Vagina (tissue), 2 donors: ENCODE data around the gene ACVR1. TPM values are rescaled to one million over a fixed set of nuclear protein-coding genes. Genes with fewer than 3 reads are reported as not detected.

ENCODE experiments used
- DNase-seq, 2 donors: peaks; one replicate each; pipeline ENCODE4 v3.0.0-alpha.2; 2017; ENCODE audit errors: extremely low spot score in 2 of 2
- H3K27ac ChIP-seq: fragments of 200-600 bp; sonication (generic); one replicate; pipeline ENCODE4 v1.5.1; 2019
- H3K27me3 ChIP-seq: fragments of 200-600 bp; sonication (generic); one replicate; pipeline ENCODE4 v1.5.1; 2019
- H3K36me3 ChIP-seq, 2 donors: fragments of 200-600 bp; sonication (generic); one replicate each; pipeline ENCODE4 v1.5.1; 2017 to 2019
- H3K4me1 ChIP-seq: fragments of 200-600 bp; sonication (generic); one replicate; pipeline ENCODE4 v1.5.1; 2019
- H3K4me3 ChIP-seq, 2 donors: fragments of 200-600 bp; sonication (generic); 1 replicate in 1 of 2; 2 replicates in 1 of 2; pipeline ENCODE4 v1.5.1; 2016 to 2019
- H3K9me3 ChIP-seq: fragments of 200-600 bp; sonication (generic); one replicate; pipeline ENCODE4 v1.5.1; 2019
- POLR2A ChIP-seq, 2 donors: fragments of 450-650 bp; IDR thresholded peaks; one replicate each; pipeline ENCODE4 v1.6.1; 2017; ENCODE audit warnings: antibody characterized with exemption in 2 of 2, mild to moderate bottlenecking in 2 of 2, moderate library complexity in 2 of 2
- POLR2AphosphoS5 ChIP-seq, 2 donors: sonication (generic); formaldehyde crosslinking; IDR thresholded peaks; one replicate each; pipeline ENCODE4 v1.9.0; 2017; ENCODE audit warnings: antibody characterized with exemption in 2 of 2, mild to moderate bottlenecking in 2 of 2, low read depth in 1 of 2; ENCODE audit not compliant: insufficient read depth in 1 of 2
- intact Hi-C: fragments of 100-400 bp; cut with DNase I; formaldehyde crosslinking; loops from one replicate; pipeline ENCODE4 v1.15.1; 2023
- total RNA-seq: library from RNA; depleted of rRNA; stranded (reverse); fragments of >200 nt; gene quantifications from one replicate; pipeline ENCODE4 v1.2.3, GENCODE V29; 2016
- TF ChIP-seq, protein P1 (sequence below), 3 experiments: fragments of 450-650 bp in 2 of 3; fragments of 200-600 bp in 1 of 3; sonication (generic) in 1 of 3; IDR thresholded peaks; one replicate each; pipeline ENCODE4 v1.5.1; 2017 to 2019; ENCODE audit warnings: antibody characterized with exemption in 3 of 3, mild to moderate bottlenecking in 2 of 3, moderate library complexity in 2 of 3

The ACVR1 gene
- total RNA-seq, 1 donor from 2014 or later, result 25.8 TPM

DNA sequence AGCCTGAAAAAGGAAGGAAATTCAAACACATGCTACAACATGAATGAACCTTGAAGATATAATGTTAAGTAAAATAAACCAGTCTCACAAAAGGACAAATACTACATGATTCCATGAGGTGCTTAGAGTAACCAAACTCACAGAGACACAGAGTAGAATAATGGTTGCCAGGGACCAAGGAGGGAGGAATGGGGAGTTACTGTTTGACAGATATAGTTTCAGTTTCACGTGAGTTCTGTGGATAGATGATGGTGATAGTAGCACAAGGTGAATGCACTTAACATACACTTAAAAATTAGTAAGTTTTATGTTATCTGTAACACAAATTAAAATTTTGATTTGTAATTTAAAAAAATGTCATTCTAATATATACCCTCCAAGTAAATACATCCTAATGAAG lies 140.6 kb downstream of the ACVR1 start:
- H3K4me3 ChIP-seq, result no peak overlapping the region

DNA sequence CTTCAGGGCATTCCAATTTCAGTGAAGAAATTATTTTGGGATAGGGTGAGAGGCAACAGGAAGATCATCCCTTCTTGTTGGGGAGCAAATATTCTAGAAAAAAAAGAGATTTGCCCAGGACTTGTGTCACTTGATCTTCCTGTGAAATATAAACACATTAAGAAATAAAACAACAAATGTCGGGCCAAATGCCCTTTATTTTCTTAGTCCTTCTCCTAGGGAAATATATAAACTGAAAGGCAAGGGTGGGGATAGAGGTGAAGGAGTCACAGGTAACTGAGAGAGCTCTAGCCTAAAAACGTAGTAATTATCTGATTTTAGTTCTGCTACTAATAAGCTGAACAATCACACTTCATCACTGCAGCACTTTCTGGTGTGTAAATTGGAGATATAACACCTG lies 142.9 kb downstream of the ACVR1 start:
- H3K4me3 ChIP-seq, result no peak overlapping the region
- intact Hi-C loops, result no loop called here
- no peak overlapping the region for H3K27ac ChIP-seq
- TF ChIP-seq POLR2A (IDR thresholded peaks at IDR 0.05) (no peak), POLR2AphosphoS5 (IDR thresholded peaks at IDR 0.05; ENCODE audit: insufficient read depth in 1 of 2, low read depth in 1 of 2) (no peak)
- TF ChIP-seq, protein P1, sequence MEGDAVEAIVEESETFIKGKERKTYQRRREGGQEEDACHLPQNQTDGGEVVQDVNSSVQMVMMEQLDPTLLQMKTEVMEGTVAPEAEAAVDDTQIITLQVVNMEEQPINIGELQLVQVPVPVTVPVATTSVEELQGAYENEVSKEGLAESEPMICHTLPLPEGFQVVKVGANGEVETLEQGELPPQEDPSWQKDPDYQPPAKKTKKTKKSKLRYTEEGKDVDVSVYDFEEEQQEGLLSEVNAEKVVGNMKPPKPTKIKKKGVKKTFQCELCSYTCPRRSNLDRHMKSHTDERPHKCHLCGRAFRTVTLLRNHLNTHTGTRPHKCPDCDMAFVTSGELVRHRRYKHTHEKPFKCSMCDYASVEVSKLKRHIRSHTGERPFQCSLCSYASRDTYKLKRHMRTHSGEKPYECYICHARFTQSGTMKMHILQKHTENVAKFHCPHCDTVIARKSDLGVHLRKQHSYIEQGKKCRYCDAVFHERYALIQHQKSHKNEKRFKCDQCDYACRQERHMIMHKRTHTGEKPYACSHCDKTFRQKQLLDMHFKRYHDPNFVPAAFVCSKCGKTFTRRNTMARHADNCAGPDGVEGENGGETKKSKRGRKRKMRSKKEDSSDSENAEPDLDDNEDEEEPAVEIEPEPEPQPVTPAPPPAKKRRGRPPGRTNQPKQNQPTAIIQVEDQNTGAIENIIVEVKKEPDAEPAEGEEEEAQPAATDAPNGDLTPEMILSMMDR (IDR thresholded peaks at IDR 0.05), result no peak
- no peaks in the 10 kb centered on the region for H3K4me1 ChIP-seq
- H3K27me3 ChIP-seq, result no peaks in the 10 kb centered on the region
- peaks cover 0 to 46% of the 10 kb centered on the region in 2 donors for H3K36me3 ChIP-seq
- DNase-seq, result no peak
- no peaks in the 10 kb centered on the region for H3K9me3 ChIP-seq

More for the DNA sequence above, 140.6 kb downstream of the ACVR1 start:
- H3K27ac ChIP-seq, result no peak overlapping the region
- no peak for DNase-seq
- no peaks in the 10 kb centered on the region for H3K4me1 ChIP-seq
- peaks cover 0 to 46% of the 10 kb centered on the region in 2 donors for H3K36me3 ChIP-seq
- intact Hi-C loops, result no loop called here
- no peaks in the 10 kb centered on the region for H3K9me3 ChIP-seq
- TF ChIP-seq, protein P1 (IDR thresholded peaks at IDR 0.05), result no peak
- no peak for TF ChIP-seq POLR2AphosphoS5 (IDR thresholded peaks at IDR 0.05; ENCODE audit: insufficient read depth in 1 of 2, low read depth in 1 of 2)
- no peak for TF ChIP-seq POLR2A (IDR thresholded peaks at IDR 0.05)
- H3K27me3 ChIP-seq, result no peaks in the 10 kb centered on the region

DNA sequence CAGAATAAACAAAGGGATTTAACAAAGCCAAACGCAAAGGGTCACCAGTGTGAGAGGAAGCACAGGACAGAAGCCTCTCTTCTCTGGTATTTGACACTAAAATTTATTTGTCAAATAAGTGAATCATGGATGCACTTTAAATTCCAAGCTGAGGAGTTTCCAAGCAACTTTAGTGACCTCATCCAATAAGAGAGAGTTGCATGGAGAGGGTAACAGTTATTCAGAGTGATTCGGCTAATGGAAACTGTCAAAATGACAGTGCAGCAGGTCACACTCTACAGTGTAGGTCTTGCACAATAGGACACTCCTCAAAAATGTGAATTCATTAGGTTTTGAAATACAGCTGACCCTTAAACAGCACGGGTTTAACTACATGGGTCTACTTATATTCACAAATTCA lies 143.5 kb downstream of the ACVR1 start:
- no peaks in the 10 kb centered on the region for H3K27me3 ChIP-seq
- no peaks in the 10 kb centered on the region for H3K4me1 ChIP-seq
- no peak overlapping the region for H3K27ac ChIP-seq
- TF ChIP-seq POLR2A (IDR thresholded peaks at IDR 0.05) (no peak), POLR2AphosphoS5 (IDR thresholded peaks at IDR 0.05; ENCODE audit: insufficient read depth in 1 of 2, low read depth in 1 of 2) (no peak)
- no peaks in the 10 kb centered on the region for H3K9me3 ChIP-seq
- DNase-seq, result no peak
- no peak overlapping the region for H3K4me3 ChIP-seq
- peaks cover 0 to 43% of the 10 kb centered on the region in 2 donors for H3K36me3 ChIP-seq
- intact Hi-C loops, result no loop called here

- Histone ChIP-seq H3K4me3 (no peak overlapping the region), H3K27ac (no peak overlapping the region), H3K36me3 (peaks cover 0 to 14% of the 10 kb centered on the region in 2 donors), H3K9me3 (peaks cover 5% of the 10 kb centered on the region), H3K27me3 (no peaks in the 10 kb centered on the region), H3K4me1 (no peaks in the 10 kb centered on the region)
- TF ChIP-seq POLR2AphosphoS5 (IDR thresholded peaks at IDR 0.05; ENCODE audit: insufficient read depth in 1 of 2, low read depth in 1 of 2) (no peak), POLR2A (IDR thresholded peaks at IDR 0.05) (no peak)
- TF ChIP-seq, protein P1 (IDR thresholded peaks at IDR 0.05), result no peak
- intact Hi-C loops, result no loop called here
- DNase-seq, result no peak
Measured at GRCh38 chr2:157727693-157728092, 148.4 kb downstream of the ACVR1 start.

GRCh38 chr2:157726946-157727345 lies 149.2 kb downstream of the ACVR1 start:
- no peak overlapping the region for H3K4me3 ChIP-seq
- H3K27me3 ChIP-seq, result no peaks in the 10 kb centered on the region
- H3K27ac ChIP-seq, result no peak overlapping the region
- no peak for DNase-seq
- intact Hi-C loops, result no loop called here
- TF ChIP-seq, protein P1 (IDR thresholded peaks at IDR 0.05), result no peak
- no peak for TF ChIP-seq POLR2AphosphoS5 (IDR thresholded peaks at IDR 0.05; ENCODE audit: insufficient read depth in 1 of 2, low read depth in 1 of 2)
- TF ChIP-seq POLR2A (IDR thresholded peaks at IDR 0.05), result no peak
- H3K36me3 ChIP-seq, result peaks cover 0 to 14% of the 10 kb centered on the region in 2 donors
- peaks cover 12% of the 10 kb centered on the region for H3K9me3 ChIP-seq
- no peaks in the 10 kb centered on the region for H3K4me1 ChIP-seq
